ENCODE measurements around the gene ATP1B3. TPM values are rescaled to one million over a fixed set of nuclear protein-coding genes. Genes with fewer than 3 reads are reported as not detected.

ATP1B3 gene
- total RNA-seq, 1 donor from 2014 or later = 248 TPM

GRCh38 chr3:141965471-141965870 is 89.0 kb downstream of the ATP1B3 start:
- Histone ChIP-seq H3K36me3 (ENCODE audit: insufficient read depth, low read length) (no peaks in the 10 kb centered on the region), H3K9me3 (ENCODE audit: insufficient read depth, low read depth, low read length) (no peaks in the 10 kb centered on the region), H2AFZ (ENCODE audit: low read depth, low read length) (no peak overlapping the region), H3K9ac (ENCODE audit: low read length) (no peak overlapping the region), H3K27me3 (ENCODE audit: insufficient read depth, low read length) (no peaks in the 10 kb centered on the region), H3K79me2 (ENCODE audit: insufficient read depth, low read length) (no peaks in the 10 kb centered on the region), H3K4me3 (ENCODE audit: insufficient read depth, low read depth, low read length) (no peak overlapping the region), H3K27ac (ENCODE audit: low read depth, low read length) (no peak overlapping the region), H3K4me1 (ENCODE audit: insufficient read depth, low read length) (peaks cover 8% of the 10 kb centered on the region), H3K4me2 (ENCODE audit: low read length) (no peak overlapping the region), H4K20me1 (ENCODE audit: insufficient read depth, low read length) (no peaks in the 10 kb centered on the region)
- DNase-seq (ENCODE audit: low read depth) (no peak), FAIRE-seq (no peak)
- TF ChIP-seq EZH2 (IDR thresholded peaks at IDR 0.05; ENCODE audit: insufficient read depth, low read length) = no peak
- TF ChIP-seq CTCF (IDR thresholded peaks at IDR 0.05; ENCODE audit: insufficient read depth, low read depth, low read length) = no peak
- H3K4me3 Mint-ChIP-seq (ENCODE audit: unreplicated experiment) = no peak overlapping the region
- H3K9me3 Mint-ChIP-seq (ENCODE audit: unreplicated experiment) = no peaks in the 10 kb centered on the region
- H3K36me3 Mint-ChIP-seq (ENCODE audit: low read depth, unreplicated experiment) = peaks cover 13% of the 10 kb centered on the region
- H3K4me1 Mint-ChIP-seq (ENCODE audit: low read depth, unreplicated experiment) = peaks cover 5% of the 10 kb centered on the region
- H3K27ac Mint-ChIP-seq (ENCODE audit: unreplicated experiment) = no peak overlapping the region
- H3K27me3 Mint-ChIP-seq (ENCODE audit: low read depth, unreplicated experiment) = no peaks in the 10 kb centered on the region

DNA sequence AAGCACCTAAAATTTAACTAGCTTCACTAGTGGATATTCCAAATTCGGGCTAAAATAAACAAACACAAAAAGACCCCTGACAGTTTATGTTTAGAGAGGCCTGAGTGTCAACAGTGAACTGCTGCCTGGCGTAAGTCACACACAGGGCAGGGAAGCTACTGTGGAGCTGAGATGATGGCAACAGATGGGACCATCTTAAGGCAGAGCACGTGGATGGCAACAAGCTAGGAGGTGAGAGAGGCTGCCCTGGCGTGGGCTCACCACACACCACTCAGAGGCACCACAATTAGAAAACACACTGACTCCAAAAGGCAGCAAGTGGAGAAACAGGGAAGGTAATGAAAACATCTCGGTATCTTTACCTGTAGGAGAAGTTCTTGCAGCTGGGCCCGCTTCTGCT is 93.3 kb downstream of the ATP1B3 start:
- H3K36me3 ChIP-seq (ENCODE audit: insufficient read depth, low read length) = no peaks in the 10 kb centered on the region
- TF ChIP-seq CTCF (IDR thresholded peaks at IDR 0.05; ENCODE audit: insufficient read depth, low read depth, low read length) (no peak), EZH2 (IDR thresholded peaks at IDR 0.05; ENCODE audit: insufficient read depth, low read length) (no peak)

GRCh38 chr3:141971571-141971970 is 95.1 kb downstream of the ATP1B3 start:
- no peaks in the 10 kb centered on the region for H3K27me3 Mint-ChIP-seq (ENCODE audit: low read depth, unreplicated experiment)
- H3K27ac Mint-ChIP-seq (ENCODE audit: unreplicated experiment) = no peak overlapping the region
- no peaks in the 10 kb centered on the region for H3K9me3 Mint-ChIP-seq (ENCODE audit: unreplicated experiment)
- H3K4me3 Mint-ChIP-seq (ENCODE audit: unreplicated experiment) = no peak overlapping the region
- H3K4me3 ChIP-seq (ENCODE audit: insufficient read depth, low read depth, low read length) = no peak overlapping the region
- no peak overlapping the region for H3K4me2 ChIP-seq (ENCODE audit: low read length)
- no peak for FAIRE-seq
- no peaks in the 10 kb centered on the region for H3K27me3 ChIP-seq (ENCODE audit: insufficient read depth, low read length)
- peaks cover 11% of the 10 kb centered on the region for H3K36me3 Mint-ChIP-seq (ENCODE audit: low read depth, unreplicated experiment)
- TF ChIP-seq EZH2 (IDR thresholded peaks at IDR 0.05; ENCODE audit: insufficient read depth, low read length) (no peak), CTCF (IDR thresholded peaks at IDR 0.05; ENCODE audit: insufficient read depth, low read depth, low read length) (no peak)
- no peak overlapping the region for H2AFZ ChIP-seq (ENCODE audit: low read depth, low read length)
- no peaks in the 10 kb centered on the region for H3K36me3 ChIP-seq (ENCODE audit: insufficient read depth, low read length)
- H3K4me1 Mint-ChIP-seq (ENCODE audit: low read depth, unreplicated experiment) = peaks cover 6% of the 10 kb centered on the region
- H3K9ac ChIP-seq (ENCODE audit: low read length) = no peak overlapping the region
- no peaks in the 10 kb centered on the region for H4K20me1 ChIP-seq (ENCODE audit: insufficient read depth, low read length)
- H3K79me2 ChIP-seq (ENCODE audit: insufficient read depth, low read length) = no peaks in the 10 kb centered on the region
- DNase-seq (ENCODE audit: low read depth) = no peak
- H3K27ac ChIP-seq (ENCODE audit: low read depth, low read length) = no peak overlapping the region
- H3K9me3 ChIP-seq (ENCODE audit: insufficient read depth, low read depth, low read length) = no peaks in the 10 kb centered on the region
- H3K4me1 ChIP-seq (ENCODE audit: insufficient read depth, low read length) = no peaks in the 10 kb centered on the region

More for the DNA sequence above, 93.3 kb downstream of the ATP1B3 start:
- Histone ChIP-seq H3K9ac (ENCODE audit: low read length) (no peak overlapping the region), H3K27me3 (ENCODE audit: insufficient read depth, low read length) (no peaks in the 10 kb centered on the region), H4K20me1 (ENCODE audit: insufficient read depth, low read length) (no peaks in the 10 kb centered on the region), H3K79me2 (ENCODE audit: insufficient read depth, low read length) (no peaks in the 10 kb centered on the region), H3K9me3 (ENCODE audit: insufficient read depth, low read depth, low read length) (no peaks in the 10 kb centered on the region), H2AFZ (ENCODE audit: low read depth, low read length) (no peak overlapping the region), H3K4me1 (ENCODE audit: insufficient read depth, low read length) (no peaks in the 10 kb centered on the region), H3K4me2 (ENCODE audit: low read length) (no peak overlapping the region), H3K27ac (ENCODE audit: low read depth, low read length) (no peak overlapping the region), H3K4me3 (ENCODE audit: insufficient read depth, low read depth, low read length) (no peak overlapping the region)
- Mint-ChIP-seq H3K36me3 (ENCODE audit: low read depth, unreplicated experiment) (peaks cover 8% of the 10 kb centered on the region), H3K27me3 (ENCODE audit: low read depth, unreplicated experiment) (no peaks in the 10 kb centered on the region), H3K9me3 (ENCODE audit: unreplicated experiment) (no peaks in the 10 kb centered on the region), H3K4me3 (ENCODE audit: unreplicated experiment) (no peak overlapping the region), H3K4me1 (ENCODE audit: low read depth, unreplicated experiment) (peaks cover 6% of the 10 kb centered on the region), H3K27ac (ENCODE audit: unreplicated experiment) (no peak overlapping the region)
- DNase-seq (ENCODE audit: low read depth) (no peak), FAIRE-seq (no peak)
